ENCODE measurements around the gene SLC12A3.

- TF ChIP-seq CTCF (IDR thresholded peaks at IDR 0.05) (no peak), POLR2A (IDR thresholded peaks at IDR 0.05) (no peak)
These were observed 15.9 kb upstream of the SLC12A3 start for GRCh38 chr16:56848955-56849689.
